LHCN-M2 (cell line): Measurements from ENCODE around the gene OR2A2. TPM values are rescaled to one million over a fixed set of nuclear protein-coding genes. Genes with fewer than 3 reads are reported as not detected.

Source experiments
- DNase-seq: peaks from one replicate; pipeline ENCODE4 v3.0.0-alpha.2; 2012; ENCODE audit warnings: low read depth
- total RNA-seq: library from RNA; depleted of rRNA; stranded (reverse); fragments of >200 nt; gene quantifications from 2 replicates; pipeline ENCODE4 v1.2.3, GENCODE V29; 2014; rRNA removed

OR2A2 gene
- total RNA-seq, 1 experiment from 2014 or later: not detected

DNA sequence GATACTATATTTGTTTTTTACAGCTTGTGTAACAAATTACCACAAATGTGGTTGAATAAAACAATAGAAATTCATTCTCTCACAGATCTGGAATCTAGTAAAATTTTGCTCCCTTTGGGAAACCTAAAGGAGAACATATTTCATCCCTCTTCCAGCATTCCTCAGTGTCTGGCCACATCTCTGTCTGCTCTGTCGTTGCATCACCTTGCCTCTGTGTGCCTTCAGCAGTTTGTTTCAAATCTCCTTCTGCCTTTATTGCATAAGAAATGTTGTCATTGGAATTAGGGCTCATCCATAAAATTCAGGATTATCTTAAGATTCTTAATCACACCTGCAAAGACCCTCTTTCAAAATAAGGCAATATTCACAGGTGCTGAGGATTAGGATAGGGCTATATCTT, 28.1 kb downstream of the OR2A2 start:
- DNase-seq: no peak

DNA sequence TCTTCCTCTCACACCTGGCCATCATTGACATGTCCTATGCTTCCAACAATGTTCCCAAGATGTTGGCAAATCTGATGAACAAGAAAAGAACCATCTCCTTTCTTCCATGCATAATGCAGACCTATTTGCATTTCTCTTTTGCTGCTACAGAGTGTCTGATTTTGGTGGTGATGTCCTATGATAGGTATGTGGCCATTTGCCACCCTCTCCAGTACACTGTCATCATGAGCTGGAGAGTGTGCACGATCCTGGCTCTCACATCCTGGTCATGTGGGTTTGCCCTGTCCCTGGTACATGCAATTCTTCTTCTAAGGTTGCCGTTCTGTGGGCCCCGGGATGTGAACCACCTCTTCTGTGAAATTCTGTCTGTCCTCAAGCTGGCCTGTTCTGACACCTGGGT, 32.8 kb downstream of the OR2A2 start:
- no peak for DNase-seq

DNA sequence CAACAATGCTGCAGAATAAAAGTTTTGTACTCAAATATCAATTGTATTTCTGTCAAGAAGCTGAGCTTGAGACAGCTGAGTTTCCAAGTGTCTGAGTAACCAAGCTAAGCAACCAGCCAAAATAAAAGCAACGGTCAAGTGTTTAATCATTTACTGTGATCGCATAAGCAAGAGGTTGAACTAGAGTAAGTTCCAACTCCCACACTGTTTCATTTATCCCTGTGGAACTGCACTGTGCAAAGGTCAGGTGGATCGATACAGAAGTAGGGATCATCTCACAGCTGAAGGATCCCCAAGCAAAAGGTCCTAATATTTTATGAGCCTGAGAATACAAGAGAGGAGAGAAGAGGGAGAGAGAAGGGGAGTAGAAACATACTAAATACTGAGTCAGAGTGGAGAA, 35.0 kb downstream of the OR2A2 start:
- no peak for DNase-seq

DNA sequence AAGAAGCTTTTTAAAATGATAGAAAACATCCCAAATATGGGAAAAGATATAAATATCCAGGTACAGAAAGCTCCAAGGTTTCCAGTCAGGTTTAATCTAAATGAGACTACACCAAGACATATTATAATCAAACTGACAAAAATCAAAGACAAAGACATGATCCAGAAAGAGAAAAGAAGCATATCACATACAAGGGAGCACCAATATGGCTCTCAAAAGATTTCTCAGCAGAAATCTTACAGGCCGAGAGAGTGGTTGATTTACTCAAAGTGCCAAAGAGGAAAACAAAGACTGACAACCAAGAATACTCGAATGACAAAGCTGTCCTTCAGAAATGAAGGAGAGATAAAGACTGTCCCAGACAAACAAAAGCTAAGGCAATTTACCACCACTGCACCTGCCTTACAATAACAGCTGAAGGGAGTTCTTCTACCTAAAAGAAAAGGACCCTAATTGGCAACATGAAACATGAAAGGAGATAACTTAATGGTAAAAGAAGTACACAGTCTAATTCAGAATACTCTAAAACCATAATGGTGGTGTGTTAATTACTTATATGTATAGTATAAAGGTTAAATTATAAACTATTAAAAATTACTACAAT, 38.9 kb downstream of the OR2A2 start:
- no peak for DNase-seq

DNA sequence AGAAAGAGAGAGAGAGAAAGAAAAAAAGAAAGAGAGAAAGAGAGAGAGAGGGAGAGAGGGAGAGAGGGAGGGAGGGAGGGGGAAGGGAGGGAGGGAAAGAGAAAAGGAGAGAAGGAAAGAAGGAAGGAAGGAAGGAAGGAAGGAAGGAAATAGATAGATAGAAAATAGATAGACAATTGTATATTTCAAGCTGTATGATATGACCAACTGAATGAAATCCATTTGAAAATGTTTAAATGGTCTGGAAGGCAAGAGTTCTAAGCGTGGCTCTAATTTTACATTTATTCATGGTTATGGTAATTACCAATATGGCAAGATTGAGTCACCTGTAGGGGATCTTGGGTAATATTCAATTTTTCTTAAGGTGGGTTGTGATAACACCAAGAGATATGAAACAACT, 49.5 kb downstream of the OR2A2 start:
- no peak for DNase-seq

Other genes starting within 250 kb of the OR2A2 start
- gene TCAF1, start 207.4 kb upstream of the OR2A2 start, total RNA-seq: 91.2 and 99.4 TPM in 2 replicates
- not detected in 2 replicates for gene OR2F2, start 174.3 kb upstream of the OR2A2 start, total RNA-seq
- not detected in 2 replicates for gene OR2F1, start 154.7 kb upstream of the OR2A2 start, total RNA-seq
- not detected in 2 replicates for gene OR6B1, start 109.3 kb upstream of the OR2A2 start, total RNA-seq
- not detected in 2 replicates for gene OR2A5, start 60.6 kb upstream of the OR2A2 start, total RNA-seq
- not detected in 2 replicates for gene OR2A25, start 39.8 kb upstream of the OR2A2 start, total RNA-seq
- gene OR2A12, start 23.3 kb upstream of the OR2A2 start, total RNA-seq: not detected in 2 replicates
- gene OR2A14, start 13.6 kb downstream of the OR2A2 start, total RNA-seq: not detected in 2 replicates
- gene CTAGE4, start 73.9 kb downstream of the OR2A2 start, total RNA-seq: 0.06 TPM in 1 of 2 replicates, not detected in the other
- 0.13 and 0.46 TPM in 2 replicates for gene ARHGEF35, start 86.2 kb downstream of the OR2A2 start, total RNA-seq
- not detected in 2 replicates for gene OR2A42, start 130.0 kb downstream of the OR2A2 start, total RNA-seq
- gene OR2A7, start 155.2 kb downstream of the OR2A2 start, total RNA-seq: not detected in 2 replicates
- gene CTAGE8, start 159.7 kb downstream of the OR2A2 start, total RNA-seq: 0.06 and 0.17 TPM in 2 replicates
- not detected in 2 replicates for gene OR2A1, start 202.8 kb downstream of the OR2A2 start, total RNA-seq
- 1.3 and 1.5 TPM in 2 replicates for gene ARHGEF5, start 245.8 kb downstream of the OR2A2 start, total RNA-seq